ENCODE results near the gene RSPRY1.

The RSPRY1 gene

GRCh38 chr16:57224651-57225335 lies 38.7 kb downstream of the RSPRY1 start:
- no peak for DNase-seq (ENCODE audit: low read depth)

DNA sequence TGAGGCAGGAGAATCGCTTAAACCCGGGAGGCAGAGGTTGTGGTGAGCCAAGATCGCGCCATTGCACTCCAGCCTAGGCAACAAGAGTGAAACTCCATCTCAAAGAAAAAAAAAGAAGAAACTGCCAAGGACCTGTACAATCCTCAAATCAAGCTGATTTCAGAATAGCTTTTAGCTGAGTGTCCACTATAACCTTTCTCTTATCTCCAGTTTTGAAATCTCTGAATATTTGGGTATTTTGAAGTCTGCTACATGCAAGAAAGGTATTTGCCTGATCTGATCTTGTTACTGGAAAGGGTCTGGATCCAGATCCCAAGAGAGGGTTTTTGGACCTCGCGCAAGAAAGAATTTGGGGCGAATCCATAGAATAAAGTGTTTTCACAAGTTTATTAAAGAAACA lies 39.8 kb downstream of the RSPRY1 start:
- no peak for DNase-seq (ENCODE audit: low read depth)

DNA sequence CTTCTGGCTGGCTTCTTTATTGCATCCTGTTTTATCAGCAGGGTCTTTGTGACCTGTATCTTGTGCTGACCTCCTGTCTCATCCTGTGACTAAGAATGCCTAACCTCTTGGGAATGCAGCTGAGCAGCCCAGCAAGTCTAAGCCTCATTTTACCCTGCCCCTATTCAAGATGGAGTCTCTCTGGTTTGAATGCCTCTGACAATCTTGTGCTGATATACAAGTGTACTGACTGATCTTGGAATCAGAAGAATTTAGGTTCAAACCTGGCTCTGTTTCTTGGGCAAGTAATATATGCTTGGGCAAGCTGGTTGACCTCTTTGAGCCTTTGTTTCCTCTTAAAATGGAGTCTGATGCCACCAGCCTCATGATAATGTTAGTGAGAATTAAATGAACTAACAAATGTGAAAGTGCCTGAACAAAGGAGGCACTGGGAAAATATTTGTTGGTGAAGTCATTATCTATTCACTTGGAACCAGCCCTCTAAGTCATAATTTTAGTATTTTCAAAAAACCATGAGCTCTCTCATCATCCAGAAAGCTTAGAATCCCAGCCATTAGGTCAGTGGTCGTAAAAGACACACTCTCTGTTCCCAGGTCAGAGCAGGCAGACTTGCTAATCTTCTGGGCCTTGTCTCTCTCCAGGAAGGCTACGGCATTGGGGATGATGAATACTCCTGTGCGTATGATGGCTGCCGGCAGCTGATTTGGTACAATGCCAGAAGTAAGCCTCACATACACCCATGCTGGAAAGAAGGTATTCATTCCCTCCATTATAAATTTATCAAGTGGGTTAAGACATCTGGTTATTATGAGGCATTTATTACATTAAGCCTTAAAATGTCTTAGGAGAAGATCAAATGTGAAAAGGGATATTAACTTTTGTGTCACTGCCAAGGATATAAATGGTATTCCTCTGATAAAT lies 40.8 kb downstream of the RSPRY1 start:
- no peak for DNase-seq (ENCODE audit: low read depth)

DNA sequence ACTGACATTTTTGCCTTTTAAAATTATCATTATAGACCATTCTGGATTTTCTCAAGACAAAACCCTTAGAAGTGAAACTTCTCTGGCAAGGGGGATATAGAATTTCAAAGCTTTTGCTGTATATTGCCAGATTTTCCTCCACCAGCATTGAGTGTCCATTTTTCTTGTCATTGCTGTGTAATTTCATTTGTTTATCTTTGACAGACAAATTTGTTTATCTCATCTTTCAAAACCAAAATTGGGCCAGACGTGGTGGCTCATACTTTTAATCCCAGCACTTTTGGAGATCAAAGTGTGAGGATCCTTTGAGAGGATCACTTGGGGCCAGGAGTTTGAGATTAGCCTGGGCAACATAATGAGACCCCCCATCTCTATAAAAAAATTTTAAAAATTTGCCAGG lies 43.0 kb downstream of the RSPRY1 start:
- no peak for DNase-seq (ENCODE audit: low read depth)

DNA sequence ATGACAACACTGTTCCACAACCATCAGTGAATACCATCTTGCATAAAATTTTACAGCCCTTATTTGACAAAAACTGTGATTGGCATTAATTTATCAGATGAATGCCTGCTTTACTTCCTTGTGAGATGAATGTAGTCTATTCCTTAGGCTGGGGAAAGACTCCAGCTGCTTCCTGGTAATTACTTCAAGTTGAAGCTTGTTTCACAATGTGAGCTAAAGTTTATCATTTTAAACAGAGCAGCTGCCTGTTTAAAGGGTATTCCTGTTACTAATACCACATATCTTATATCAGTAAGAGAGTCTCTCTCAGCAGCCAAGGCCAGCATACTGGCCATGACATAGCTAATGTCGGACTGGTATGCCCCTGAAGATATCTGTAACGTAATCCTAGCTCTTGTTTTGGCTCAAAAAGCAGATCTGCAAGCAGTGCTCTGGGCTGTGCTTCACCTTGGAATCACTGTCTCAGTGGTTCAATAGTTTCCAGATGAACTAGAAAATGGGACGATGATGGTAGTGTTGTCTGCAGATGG lies 45.8 kb downstream of the RSPRY1 start:
- no peak for DNase-seq (ENCODE audit: low read depth)

GRCh38 chr16:57233944-57234706 lies 48.0 kb downstream of the RSPRY1 start:
- no peak for DNase-seq (ENCODE audit: low read depth)

DNA sequence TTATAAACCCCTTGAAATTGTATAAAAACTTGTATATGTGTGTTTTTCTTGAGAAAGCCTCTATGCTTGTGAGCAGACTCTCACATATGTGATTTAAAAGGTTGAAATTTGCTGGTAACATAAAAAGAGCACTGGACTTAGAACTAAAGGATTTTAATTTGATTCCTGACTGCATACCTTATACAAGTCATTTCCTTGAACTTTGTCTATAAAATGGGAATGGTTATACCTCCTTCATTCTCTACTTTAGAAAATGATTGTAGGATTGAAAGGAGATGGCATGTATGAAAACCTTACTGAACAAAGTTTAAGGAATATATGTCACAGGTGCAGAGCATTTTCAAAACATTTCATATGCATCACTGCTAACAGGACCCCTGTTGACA lies 48.6 kb downstream of the RSPRY1 start:
- DNase-seq (ENCODE audit: low read depth): no peak

DNA sequence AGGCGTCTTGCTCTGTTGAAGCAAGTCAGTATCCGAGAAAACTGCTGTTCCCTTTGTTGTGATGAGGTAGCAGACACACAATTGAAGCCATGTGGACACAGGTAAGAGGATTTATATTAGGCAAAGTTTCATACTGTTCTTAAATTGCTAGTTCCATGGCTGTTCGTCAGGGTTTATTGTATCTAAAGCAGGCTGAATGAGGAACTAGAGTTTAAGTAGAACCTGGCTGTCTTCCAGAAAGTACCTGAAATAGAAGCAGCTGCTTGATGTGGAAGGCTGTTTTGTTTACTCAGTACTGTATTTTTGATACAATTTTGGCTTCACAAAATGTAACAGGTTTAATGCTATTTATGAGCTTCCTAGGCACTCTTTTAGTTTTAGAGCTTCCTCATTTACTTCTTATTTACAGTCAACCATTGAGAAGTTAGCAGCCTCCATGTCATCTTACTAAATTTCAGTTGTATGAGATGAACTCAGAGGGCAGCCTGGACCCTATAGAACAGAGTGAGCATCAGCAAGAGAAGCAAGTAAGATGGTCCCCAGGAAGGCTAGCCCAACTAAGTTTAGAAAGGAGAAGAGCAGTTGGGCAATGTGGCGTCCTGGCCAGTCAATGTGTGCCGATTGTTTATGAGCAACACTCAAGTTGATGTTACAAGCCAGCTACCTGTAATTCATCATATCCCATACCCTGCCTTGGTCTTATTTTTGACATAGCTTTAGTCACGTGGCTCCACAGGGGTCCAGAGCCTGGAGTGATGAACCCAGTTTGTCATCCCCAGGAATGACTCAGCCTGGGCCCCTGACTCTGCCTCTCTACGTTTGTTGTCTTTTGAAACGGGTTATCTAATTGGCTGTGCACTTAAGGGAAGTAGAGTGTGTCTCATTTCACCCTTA lies 49.2 kb downstream of the RSPRY1 start:
- DNase-seq (ENCODE audit: low read depth): no peak

DNA sequence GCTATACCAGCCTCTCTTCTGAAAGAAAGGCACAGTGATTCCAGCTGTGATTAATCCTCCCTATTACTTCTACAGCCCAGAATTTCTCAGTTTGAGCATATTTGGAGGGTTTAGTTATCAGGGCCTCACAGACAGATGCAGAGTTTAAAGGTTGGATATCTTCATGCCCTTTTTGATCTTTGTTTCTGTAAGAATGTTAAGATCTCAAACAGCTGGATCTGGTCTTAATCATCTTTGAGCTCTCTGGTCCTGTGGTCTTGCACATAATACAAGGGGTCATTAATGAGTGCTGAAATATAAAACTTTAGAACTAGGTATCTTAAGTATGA lies 49.9 kb downstream of the RSPRY1 start:
- DNase-seq (ENCODE audit: low read depth): no peak

DNA sequence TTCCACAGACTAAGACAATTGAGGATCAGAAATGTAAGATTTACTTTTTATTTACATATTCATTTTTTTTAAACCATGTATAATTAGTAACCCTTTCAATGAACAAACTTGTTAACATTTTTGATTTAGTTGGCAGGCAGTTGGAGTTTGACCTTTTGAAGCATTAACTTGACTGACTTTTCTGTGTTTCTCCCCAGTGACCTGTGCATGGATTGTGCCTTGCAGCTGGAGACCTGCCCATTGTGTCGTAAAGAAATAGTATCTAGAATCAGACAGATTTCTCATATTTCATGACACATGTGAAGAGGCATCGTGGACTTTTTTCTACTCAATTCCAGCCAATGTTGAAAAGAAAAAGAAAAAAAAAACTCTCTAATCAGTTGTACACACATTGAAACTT lies 52.6 kb downstream of the RSPRY1 start:
- no peak for DNase-seq (ENCODE audit: low read depth)

GRCh38 chr16:57239107-57239506 lies 53.0 kb downstream of the RSPRY1 start:
- no peak for DNase-seq (ENCODE audit: low read depth)

GRCh38 chr16:57240851-57241250 lies 54.7 kb downstream of the RSPRY1 start:
- DNase-seq (ENCODE audit: low read depth): no peak

GRCh38 chr16:57242650-57243049 lies 56.5 kb downstream of the RSPRY1 start:
- no peak for DNase-seq (ENCODE audit: low read depth)

GRCh38 chr16:57244463-57244766 lies 58.3 kb downstream of the RSPRY1 start:
- no peak for DNase-seq (ENCODE audit: low read depth)

- DNase-seq (ENCODE audit: low read depth): peak; percentile 95
Observed at GRCh38 chr16:57244767-57245471, 58.8 kb downstream of the RSPRY1 start, which contains the start of gene ARL2BP. TSS of gene ARL2BP (plus strand) at chr16:57245259. CDS start at chr16:57245368, 109 bp downstream.

DNA sequence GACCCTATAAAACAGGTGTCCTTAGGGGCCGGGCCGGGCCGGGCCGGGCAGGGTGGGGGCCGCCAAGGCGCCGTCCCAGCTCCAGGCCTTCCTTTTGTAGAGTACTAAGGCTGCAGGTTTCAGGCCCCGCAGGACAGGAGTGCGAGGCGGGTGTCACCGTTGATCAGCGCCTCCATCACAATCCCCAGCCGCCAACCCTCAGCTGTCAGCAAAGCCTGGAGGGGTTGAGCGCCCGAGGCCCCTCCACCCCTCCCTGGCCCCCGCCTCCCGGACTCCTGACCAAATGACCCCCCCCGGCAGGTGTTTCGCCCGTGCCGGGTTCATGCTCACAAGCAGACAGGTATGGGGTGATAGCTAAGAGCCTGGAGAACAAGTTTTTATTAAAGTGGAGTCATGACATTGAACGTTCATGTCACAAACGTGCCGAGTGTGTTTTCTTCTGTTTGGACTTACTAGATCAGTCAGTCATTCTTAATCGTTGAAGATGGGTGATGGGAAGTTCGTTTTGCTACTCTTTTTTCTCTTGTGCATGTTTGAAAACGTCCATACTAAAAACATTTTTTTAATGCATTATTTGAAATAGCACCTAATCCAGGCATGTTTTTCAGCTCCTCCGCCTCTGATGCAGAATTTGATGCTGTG lies 59.5 kb downstream of the RSPRY1 start:
- DNase-seq (ENCODE audit: low read depth): no peak

GRCh38 chr16:57251352-57251751 lies 65.2 kb downstream of the RSPRY1 start:
- DNase-seq (ENCODE audit: low read depth): no peak

DNA sequence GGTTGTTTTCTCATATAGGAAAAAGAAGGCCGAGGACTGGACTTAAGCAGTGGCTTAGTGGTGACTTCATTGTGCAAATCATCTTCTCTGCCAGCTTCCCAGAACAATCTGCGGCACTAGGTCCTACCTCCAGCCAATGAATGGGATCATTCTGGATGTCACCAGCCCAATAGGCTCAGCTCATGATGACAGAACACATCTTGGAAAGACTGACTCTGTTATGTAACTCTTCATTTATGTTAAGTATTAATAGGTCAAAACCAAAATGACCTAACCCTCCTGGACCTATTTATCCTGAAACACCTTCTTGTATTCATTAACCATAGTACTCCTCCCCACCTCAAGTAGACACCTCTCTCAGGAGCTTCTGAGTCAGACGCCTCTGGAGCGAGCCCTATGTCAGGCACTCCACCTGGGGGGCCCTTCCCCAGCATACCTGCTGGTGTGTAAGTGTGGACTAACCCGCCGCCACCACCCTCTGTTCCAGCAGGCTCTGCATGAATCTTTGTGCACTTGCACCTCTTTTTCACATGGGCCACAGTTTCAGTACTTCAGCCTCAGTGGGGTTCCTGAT lies 66.1 kb downstream of the RSPRY1 start:
- DNase-seq (ENCODE audit: low read depth): no peak

DNA sequence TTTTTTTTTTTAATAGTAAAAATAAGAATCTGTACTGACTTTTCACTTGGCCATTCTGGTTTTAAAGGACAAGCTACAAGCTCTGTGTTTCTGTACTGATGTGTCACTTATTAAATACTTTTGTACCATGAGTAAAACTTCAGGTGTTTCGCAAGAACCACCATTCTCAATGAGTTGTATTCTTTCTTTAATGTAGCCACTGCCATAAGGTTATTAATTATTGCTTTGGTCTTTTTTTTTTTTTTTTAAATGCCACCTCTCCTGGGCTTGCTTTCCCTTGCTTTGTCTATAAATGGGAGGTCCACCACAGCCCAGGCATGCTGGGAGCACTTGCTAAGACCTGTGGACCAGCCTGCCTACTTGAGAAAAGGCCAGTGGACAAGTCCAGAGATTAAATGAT lies 67.3 kb downstream of the RSPRY1 start:
- no peak for DNase-seq (ENCODE audit: low read depth)
